ENCODE results near the gene KMT2D. TPM values are rescaled to one million over a fixed set of nuclear protein-coding genes. Genes with fewer than 3 reads are reported as not detected.
A peak's percentile ranks its signal among the peaks of the same experiment; 100 is the strongest.

The KMT2D gene
- total RNA-seq (2014; rRNA removed; shearing (Covaris generic)), result 5.9 and 16.1 TPM in 2 replicates

- peak; percentile 86 for DNase-seq (ENCODE audit: low read depth)
These were observed at the start of gene KMT2D for GRCh38 chr12:49060237-49061156. KMT2D (minus strand) TSS chr12:49060794; CDS start chr12:49055324, 5,470 bp downstream.

- no peak for DNase-seq (ENCODE audit: low read depth)
These were observed 49.3 kb upstream of the KMT2D start for GRCh38 chr12:49109641-49110463.

GRCh38 chr12:49108958-49109404 lies 48.4 kb upstream of the KMT2D start:
- DNase-seq (ENCODE audit: low read depth), result no peak

- peak; percentile 9 for DNase-seq (ENCODE audit: low read depth)
These were observed 45.0 kb upstream of the KMT2D start for GRCh38 chr12:49105504-49106084.

- DNase-seq (ENCODE audit: low read depth), result no peak
These were observed 44.2 kb upstream of the KMT2D start for GRCh38 chr12:49104822-49105221.

GRCh38 chr12:49100380-49100779 lies 39.8 kb upstream of the KMT2D start:
- no peak for DNase-seq (ENCODE audit: low read depth)

GRCh38 chr12:49098703-49099102 lies 38.1 kb upstream of the KMT2D start:
- no peak for DNase-seq (ENCODE audit: low read depth)

- DNase-seq (ENCODE audit: low read depth), result peak; percentile 25
These were observed 37.4 kb upstream of the KMT2D start for GRCh38 chr12:49098035-49098451.

- DNase-seq (ENCODE audit: low read depth), result no peak
These were observed 36.8 kb upstream of the KMT2D start for GRCh38 chr12:49097381-49097780.

GRCh38 chr12:49094975-49095365 lies 34.4 kb upstream of the KMT2D start:
- DNase-seq (ENCODE audit: low read depth), result peak; percentile 20

- DNase-seq (ENCODE audit: low read depth), result peak; percentile 33
These were observed 33.8 kb upstream of the KMT2D start, which contains the start of gene DHH for GRCh38 chr12:49094160-49094974. DHH (minus strand) TSS chr12:49094801; CDS start chr12:49094512, 289 bp downstream.

- no peak for DNase-seq (ENCODE audit: low read depth)
These were observed 33.2 kb upstream of the KMT2D start for GRCh38 chr12:49093792-49094159.

- no peak for DNase-seq (ENCODE audit: low read depth)
These were observed 32.3 kb upstream of the KMT2D start for GRCh38 chr12:49092816-49093406.

GRCh38 chr12:49092086-49092815 lies 31.7 kb upstream of the KMT2D start:
- DNase-seq (ENCODE audit: low read depth), result peak; percentile 62

GRCh38 chr12:49091836-49092085 lies 31.2 kb upstream of the KMT2D start:
- DNase-seq (ENCODE audit: low read depth), result no peak

GRCh38 chr12:49091056-49091835 lies 30.7 kb upstream of the KMT2D start:
- no peak for DNase-seq (ENCODE audit: low read depth)

GRCh38 chr12:49089821-49090773 lies 29.5 kb upstream of the KMT2D start:
- DNase-seq (ENCODE audit: low read depth), result peak; percentile 42

GRCh38 chr12:49088932-49089330 lies 28.3 kb upstream of the KMT2D start:
- DNase-seq (ENCODE audit: low read depth), result no peak
